NCI-H1105 treated with DMSO at 0.1 percent for 48 hours (cell line): ENCODE measurements around the gene BCHE.

Experiments used
- DNase-seq: peaks from one replicate; lab custom pipeline; 2025; lab: John Stamatoyannopoulos, UW

BCHE gene

DNA sequence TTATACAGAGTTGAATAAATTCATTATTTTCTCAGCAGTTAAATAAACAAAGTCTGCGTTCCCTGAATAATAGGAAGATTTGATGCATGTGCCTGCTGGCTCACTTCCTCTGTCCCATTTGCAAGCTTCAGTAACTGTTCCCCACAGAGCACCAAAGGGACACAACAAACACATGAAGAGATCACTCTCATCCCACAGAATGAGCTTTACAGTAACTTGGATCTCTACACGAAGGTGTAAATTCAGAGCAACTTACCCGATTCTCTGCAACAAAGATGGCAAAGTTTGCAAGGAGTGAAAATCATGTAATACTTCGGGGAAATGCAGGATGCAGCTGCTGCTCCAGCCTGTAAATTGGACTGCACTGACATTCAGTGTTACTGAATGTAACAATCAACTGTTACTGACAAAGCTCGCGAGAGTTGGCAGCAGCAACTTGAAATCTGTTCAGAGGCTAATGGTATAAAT lies at the start of gene BCHE:
TSS of gene BCHE (minus strand) at position 366 of the 468 bp plus-strand sequence. CDS start 6,390 bp downstream, outside the sequence.
- peak; percentile 54 for DNase-seq

- DNase-seq = no peak
These were observed 48.5 kb upstream of the BCHE start for GRCh38 chr3:165885558-165886270.

DNA sequence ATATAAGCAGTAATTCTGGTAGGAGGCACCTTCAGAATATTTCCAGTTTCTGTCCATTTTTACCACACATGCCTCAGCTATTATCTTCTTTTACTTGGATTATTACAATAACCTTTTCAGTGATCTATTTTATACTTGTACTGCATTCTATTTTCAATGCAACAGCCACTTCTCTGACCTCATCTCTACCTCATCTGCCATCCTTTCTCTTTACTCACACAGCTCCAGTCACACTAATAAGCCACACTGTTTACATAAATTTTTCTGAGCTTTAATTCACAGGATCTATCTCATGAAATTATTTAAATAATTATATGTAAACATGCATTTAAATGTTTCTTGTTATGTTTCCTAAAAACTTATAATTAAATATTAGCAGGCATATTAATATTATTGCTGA lies 47.3 kb upstream of the BCHE start:
- no peak for DNase-seq

GRCh38 chr3:165883863-165884478 lies 46.7 kb upstream of the BCHE start:
- no peak for DNase-seq

GRCh38 chr3:165883117-165883516 lies 45.9 kb upstream of the BCHE start:
- no peak for DNase-seq

DNA sequence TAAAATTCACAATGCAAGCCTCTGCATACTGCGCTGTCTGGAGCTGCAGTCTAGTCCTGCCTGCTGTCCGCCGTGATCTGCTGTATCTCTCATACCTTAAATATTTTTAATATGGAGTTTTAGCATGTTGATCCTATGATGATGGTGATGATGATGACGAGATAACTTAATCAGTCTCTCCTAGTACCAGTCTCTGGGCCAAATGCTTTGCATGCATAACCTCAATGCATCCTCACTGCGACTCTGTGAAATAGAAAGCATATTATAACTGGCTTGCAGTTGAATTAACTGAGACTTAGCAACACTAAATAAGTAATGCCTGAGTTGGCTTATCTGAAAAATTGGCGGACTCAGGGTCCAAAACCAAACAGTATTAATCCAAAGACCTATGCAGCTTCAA lies 38.4 kb upstream of the BCHE start:
- no peak for DNase-seq

DNA sequence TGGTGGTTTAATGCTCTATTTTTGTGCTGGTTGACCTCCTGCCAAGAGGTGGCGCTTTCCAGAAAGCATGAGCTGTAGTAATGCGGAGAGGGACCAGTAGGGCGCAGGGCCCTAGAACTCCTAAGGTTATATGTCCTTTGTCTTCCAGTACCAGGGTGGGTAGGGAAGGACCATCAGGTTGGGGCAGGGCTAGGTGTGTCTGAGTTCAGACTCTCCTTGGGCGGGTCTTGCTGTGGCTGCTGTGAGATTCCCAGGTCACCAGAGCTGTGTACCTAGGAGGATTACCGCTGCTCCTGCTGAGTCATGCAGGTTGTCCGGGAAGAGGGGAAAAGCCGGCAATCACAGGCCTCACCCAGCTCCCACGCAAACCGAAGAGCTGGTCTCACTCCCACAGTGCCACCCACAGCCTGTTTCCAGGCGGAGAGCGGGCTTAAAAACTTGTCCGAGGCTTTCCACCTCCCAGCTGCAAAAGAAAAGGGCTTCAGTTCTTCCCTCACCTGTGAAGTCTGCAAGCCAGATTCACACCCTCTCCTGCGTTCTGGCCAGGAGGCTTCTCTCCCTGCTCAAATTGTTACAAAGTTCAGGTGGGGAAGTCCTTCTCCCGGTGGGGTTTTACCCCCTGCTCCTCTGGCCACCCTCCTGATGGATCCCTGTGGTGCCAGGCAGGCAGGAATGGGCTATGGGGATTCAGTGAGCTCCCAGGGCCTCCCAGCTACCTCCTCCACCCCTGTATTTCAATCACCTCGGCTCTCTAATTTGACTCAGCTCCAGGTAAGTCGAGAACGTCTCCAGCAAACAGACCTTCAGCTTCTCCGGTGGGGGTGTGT lies 37.7 kb upstream of the BCHE start:
- no peak for DNase-seq

- no peak for DNase-seq
These were observed 30.9 kb upstream of the BCHE start for GRCh38 chr3:165868088-165868487.

DNA sequence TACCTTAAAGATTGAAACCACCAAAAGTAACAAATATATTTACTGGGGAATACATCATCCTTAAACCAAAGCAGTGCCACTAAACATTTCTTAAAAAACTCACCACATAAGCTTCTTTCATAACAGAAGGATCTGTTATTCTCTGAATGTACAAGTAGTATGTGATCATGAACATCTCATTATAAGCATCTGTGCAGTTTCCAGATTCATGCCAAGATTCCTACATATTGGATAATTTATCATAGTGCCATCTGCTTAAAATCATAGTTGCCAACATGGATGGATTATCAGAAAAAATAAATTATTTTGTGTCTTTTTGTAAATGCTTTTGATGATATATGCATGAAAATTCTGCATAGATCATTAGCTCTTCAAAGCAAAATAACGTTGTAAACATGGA lies 21.8 kb upstream of the BCHE start:
- no peak for DNase-seq

DNA sequence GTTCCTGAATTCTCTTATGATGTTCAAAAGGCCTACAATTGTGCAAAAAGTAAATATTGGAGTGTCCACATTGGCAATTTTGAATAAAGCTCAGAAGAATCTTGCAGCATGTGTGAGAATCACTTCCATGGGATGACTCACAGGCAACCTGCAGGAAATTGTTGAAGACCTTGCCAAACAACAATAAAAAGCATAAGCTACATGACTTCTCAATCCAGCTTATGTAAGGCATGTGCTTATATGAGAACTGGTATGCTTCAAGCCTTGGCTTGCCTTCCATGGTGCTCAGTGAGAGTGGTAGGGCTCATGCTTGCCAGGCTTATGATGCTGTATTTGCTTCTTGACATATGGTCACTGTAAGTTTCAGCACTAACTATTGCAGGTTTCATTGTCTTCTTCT lies 18.4 kb upstream of the BCHE start:
- no peak for DNase-seq

DNA sequence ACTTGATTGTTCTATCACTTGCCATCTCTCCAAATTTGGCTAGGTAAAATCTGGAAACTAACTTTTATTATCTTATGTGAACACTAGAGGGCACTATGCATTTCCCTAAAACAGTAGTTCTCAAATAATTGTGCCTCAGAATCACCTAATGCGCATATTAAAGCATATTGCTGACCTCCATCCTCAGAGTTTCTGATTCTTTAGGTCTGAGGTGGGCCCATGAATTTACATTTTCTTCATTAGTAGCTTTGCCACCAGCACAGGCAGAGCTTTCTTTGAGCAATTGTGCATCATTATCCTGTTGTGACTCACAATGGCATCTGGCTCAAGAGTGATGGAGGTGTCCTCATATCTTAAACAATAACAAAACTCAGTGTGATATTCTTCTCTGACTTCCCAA lies 17.5 kb upstream of the BCHE start:
- peak; percentile 61 for DNase-seq

- no peak for DNase-seq
These were observed 15.5 kb upstream of the BCHE start for GRCh38 chr3:165852711-165853110.

DNA sequence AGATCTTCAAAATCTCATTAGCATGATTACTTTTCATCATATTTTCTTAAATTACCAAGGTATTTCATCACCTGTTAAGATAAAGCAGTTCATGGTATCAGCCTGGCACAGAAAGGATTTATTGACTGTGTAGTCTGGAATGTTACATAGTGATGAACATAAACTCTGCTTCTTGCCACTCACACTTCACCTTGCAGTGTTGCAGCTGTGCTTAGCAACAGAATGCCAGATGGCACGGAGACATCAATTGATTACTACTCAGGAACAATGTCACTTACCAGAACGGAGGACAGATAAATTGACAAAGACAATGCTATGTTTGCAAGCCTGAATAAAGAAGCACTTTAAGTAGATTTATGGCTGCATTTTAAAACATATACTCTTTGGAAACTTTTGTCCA lies 15.0 kb upstream of the BCHE start:
- no peak for DNase-seq

DNA sequence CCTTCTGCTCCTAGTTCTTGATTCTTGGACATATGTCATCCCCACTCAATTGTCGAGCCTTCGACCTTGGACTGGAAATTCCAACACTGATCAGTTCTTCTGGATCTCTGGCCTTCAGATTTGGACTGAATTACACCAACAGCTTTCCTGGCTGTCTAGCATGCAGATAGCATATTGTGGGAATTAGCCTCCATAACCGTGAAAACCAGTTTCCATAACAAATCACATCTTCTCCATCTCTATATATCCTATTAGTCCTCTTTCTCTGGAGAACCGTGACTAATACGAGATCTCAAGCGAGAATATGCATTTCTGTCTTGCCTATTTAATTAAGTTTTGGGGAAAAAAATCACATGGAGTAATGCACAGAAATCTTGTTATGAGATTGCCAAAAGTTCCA lies 8.8 kb upstream of the BCHE start:
- DNase-seq = no peak

GRCh38 chr3:165839296-165840076 lies 2.3 kb upstream of the BCHE start:
- DNase-seq = no peak

DNA sequence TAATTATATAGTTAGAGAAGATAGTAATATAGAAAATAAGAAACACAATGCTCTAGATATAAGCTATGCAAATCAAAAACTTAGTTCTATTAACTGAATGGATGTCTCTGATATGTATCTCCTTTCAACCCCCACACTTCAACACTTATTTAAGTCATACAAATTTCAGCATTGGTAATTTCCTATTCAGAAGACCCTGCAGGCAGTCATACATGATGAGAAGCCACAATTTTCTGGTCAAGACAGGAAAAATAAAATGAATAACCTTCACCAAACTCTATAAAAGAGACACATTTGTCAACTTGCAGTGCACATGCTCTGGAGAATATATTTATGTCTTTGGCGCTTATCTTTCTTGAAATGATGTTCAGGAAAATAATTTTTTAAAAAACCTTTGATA lies 578 bp upstream of the BCHE start:
- DNase-seq = no peak

GRCh38 chr3:165835431-165835830 lies 1.8 kb downstream of the BCHE start:
- no peak for DNase-seq

DNA sequence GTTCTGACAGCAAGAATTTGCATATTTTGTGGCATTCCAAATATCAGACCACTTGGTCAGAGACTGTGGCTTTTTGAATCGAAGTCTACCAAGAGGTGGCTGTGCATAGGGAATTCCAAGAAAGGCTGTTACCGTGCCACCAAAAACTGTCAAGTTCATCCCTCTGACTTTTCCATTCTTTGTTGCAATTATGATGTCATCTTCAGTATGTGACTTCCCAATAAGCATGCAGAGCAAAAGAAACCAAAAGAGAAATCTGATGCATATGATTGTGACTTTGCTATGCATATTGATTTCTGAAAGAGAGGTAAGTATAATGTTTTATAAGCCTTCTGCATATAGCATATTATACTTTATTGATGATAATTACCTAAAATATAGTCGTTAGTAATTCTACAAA lies 6.5 kb downstream of the BCHE start:
- no peak for DNase-seq

DNA sequence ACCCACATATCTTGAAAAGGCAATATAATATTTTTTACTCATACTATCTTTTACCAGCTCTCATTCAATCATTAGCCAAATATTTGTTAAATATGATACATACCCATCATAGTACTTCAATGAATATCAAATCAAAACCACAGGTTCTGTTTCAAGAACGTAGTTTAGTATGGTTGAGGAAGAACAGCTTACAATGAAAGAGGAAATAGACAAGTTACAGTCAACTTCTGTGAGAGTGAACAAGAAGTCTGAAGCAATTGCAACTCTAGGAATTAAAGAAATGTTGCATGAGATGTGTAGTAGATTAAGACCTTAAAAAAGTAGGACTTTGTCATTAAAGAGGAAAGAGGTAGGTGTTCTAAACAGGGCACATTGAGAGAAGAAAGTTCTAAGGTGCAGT lies 9.3 kb downstream of the BCHE start:
- DNase-seq = no peak

- DNase-seq = no peak
These were observed 10.0 kb downstream of the BCHE start for GRCh38 chr3:165827233-165827632.

GRCh38 chr3:165820671-165821123 lies 16.5 kb downstream of the BCHE start:
- DNase-seq = peak; percentile 16

DNA sequence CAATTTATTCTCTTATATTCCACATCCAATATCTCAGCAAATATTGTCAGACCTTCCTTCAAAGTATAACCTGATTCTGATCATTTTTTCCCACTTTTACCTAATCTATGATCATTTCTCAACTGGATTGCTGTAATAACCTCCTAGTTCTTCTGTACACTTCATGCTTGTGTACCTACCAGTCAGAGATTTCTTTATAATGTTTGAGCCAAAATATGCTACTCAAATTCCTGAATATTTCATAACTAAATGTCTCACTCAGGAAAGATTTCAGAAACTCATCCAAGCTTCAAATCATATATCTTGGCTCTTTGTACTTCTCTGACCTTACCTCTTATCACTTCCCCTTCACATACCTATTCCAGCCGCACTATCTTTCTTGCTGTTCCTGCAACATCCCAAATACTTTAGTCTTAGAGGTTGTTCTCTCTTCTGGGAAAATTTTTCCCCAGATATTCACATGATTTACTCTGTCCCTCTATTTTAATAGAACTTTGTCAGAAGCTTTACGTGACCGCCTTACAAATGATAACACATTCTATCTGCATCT lies 20.0 kb downstream of the BCHE start:
- DNase-seq = no peak
